Activated CD8-positive, alpha-beta memory T cell treated with anti-CD3 and anti-CD28 coated beads for 36 hours (primary cell): ENCODE measurements around the gene SPTBN1. TPM values are rescaled to one million over a fixed set of nuclear protein-coding genes. Genes with fewer than 3 reads are reported as not detected.

Experiments
- CTCF ChIA-PET: fragments of 350-600 bp; sonication (Branson Sonifier 250); formaldehyde crosslinking; loops from one replicate; lab custom pipeline; 2021; ENCODE audit warnings: antibody characterized with exemption; lab: Charles Lee
- POLR2A ChIA-PET: fragments of 350-600 bp; sonication (Branson Sonifier 250); formaldehyde crosslinking; loops from one replicate; lab custom pipeline; 2021; ENCODE audit warnings: antibody characterized with exemption; lab: Charles Lee
- total RNA-seq, 2 experiments: library from RNA; stranded (reverse); gene quantifications; one replicate each; pipeline ENCODE4 v1.2.3, GENCODE V29; 2021

The SPTBN1 gene
- total RNA-seq, 2 experiments from 2014 or later = 42.1 to 42.5 TPM

DNA sequence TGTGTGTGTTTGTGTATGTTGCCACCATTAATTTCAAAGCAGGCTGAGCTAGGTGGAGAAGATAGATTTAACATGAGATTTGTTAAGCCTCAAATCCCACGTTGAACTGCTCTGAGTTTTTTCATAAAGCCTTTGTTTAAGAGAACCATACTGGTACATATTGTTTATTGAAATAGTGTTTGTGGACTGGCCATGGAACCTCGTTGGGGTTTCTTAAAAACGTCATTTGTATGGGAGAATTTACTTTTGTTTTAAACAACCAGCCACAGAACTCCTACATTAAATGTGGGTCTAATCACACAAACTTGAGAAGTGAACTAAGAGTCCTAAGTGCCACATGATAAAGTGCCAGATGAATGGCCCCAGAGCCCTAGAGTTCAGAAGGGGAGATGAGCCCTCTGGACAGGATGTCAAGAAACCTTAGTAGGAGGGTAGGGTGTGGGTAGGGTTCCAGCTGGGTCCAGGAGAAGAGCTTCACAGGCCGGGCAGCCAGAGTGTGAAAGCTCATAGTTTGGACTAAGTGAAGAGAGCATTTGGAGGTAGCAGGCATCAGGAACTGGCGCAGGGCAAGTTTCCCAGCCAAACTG is 146.7 kb downstream of the SPTBN1 start:
- POLR2A ChIA-PET = no interaction called here
- CTCF ChIA-PET = interaction anchor here (1.1 to 1.3 kb wide), 3 partner anchors 23 to 79 kb away, joined by 3 read pairs; no protein-coding TSS in a partner anchor

DNA sequence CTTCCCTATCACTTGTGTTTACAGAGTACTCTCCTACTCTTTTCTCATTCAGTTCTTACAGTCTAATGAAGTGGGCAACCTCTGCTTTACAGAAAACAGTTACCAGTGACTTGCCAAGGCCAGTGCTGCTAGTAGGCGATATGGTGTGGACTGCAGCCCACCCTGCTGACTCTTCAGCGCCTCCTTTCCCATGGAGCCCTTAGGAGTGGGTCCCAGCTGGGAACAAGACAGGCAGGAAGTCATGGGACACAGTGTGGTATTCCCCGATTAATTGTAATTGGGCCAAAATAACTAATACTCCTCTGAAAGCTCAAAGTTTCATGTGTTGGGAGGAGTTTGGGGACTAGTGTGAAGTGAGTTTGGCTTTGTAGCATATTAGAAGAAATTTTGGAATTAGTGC is 147.2 kb downstream of the SPTBN1 start:
- POLR2A ChIA-PET = no interaction called here
- CTCF ChIA-PET = interaction anchor here (0.9 to 1.3 kb wide), 3 partner anchors 24 to 79 kb away, joined by 3 read pairs; no protein-coding TSS in a partner anchor

DNA sequence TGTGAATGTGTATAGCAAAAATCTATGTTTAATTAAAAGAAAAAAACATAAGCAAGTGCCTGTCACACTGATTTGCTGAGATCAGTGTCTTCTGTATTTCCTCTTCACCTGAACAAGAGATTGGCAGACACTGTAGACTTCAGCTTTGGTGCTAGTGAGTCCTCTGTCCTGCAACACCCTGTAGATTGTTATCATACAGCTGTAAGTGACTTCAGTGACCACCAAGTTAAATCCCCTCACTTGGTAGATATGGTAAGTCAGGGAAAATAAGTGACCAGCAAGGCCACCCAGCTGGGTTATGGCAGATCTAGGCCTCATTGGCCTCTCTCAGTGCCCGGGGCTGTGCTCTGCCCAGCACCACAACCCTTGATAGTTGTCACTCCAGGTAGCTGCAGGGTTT is 147.7 kb downstream of the SPTBN1 start:
- ChIA-PET POLR2A (no interaction called here), CTCF (interaction anchor here (0.9 to 1.3 kb wide), 2 partner anchors 24 to 53 kb away, joined by 3 read pairs; no protein-coding TSS in a partner anchor)

DNA sequence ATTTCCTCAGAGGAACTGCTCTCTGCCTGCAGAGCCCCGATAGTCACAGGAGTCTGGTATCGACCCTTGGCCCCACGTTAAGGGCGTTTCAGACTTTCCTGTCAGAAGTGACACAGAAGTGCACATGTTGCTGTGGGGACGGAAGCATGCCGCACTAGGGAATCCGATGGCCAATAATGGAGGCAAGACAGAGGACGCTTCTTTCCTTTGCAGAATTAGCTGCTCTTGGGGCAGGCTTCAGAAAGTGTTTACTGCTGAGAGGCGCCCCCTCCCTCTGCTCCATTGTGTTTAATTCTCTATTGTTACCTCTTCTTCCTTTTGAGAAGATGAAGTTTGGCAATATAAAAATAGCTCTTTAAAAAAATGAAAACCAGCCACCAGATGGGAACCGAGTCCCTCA is 148.7 kb downstream of the SPTBN1 start:
- ChIA-PET POLR2A (no interaction called here), CTCF (interaction anchor here (1.0 to 1.2 kb wide), 3 partner anchors 15 to 61 kb away, joined by 3 to 4 read pairs (median 3); no protein-coding TSS in a partner anchor)

DNA sequence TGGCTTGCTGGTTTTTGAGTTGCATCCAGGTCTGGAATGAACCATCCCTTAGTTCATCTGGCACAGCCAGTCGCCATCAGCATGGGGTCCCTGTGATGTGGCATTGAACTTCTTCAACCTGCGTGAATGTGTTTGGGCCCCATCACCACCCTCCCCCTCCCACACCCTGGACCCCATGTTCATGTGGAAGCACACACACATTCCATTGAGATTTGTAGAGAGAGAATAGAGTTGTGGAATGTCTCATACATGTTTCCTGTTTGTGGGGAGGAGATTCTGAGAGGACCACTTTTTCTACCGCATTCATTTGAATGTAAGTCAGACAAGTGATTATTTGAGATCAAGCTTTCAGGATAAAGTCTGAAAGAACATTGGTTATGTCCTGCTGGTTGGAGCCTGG is 149.7 kb downstream of the SPTBN1 start:
- POLR2A ChIA-PET = no interaction called here
- CTCF ChIA-PET = no interaction called here

DNA sequence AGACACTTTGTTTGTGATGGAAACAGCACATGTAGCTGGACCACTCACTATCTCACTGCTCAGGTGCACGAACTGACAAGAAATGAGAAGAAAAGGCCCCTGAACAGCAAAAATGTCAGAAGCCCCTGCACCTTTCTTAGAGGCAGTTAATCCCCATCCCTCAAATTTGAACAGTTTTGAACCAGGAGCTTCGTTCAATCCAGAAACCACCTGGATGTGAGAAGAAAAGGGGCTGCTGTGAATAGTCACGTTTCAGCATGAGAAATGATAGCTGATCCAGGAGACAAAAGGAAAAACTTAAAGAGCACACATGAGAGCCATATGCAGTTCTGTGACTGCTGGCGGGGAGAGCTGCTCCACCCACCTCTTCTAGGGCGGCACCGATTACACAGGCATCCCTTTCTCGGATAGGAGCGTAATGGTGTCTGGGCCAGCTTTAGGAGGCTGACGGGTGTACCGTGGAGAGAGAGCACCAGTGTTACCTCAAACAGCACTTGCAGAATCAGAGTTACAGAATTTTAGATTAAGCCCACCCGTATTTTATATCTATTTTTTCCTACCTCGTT is 150.3 kb downstream of the SPTBN1 start:
- ChIA-PET CTCF (no interaction called here), POLR2A (no interaction called here)

DNA sequence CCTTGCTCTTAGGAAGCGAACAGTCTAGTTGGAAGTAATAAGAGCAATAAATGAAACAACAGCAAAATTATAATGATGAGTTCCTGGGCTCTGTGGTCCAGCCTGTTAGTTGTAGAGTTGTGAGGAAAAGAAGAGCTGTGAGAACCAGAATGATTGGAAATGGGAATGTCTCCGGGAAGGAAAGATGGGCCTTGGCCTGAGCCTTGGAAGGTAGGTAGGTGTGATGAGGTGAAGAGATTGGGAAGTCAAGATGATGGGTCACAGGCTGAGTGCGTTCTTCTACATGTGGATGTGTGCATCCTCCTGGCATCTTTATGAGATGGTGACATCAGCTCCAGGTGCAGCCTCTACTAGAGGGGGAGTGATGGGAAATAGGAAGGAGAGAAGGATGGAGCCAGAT is 152.1 kb downstream of the SPTBN1 start:
- ChIA-PET POLR2A (no interaction called here), CTCF (no interaction called here)

DNA sequence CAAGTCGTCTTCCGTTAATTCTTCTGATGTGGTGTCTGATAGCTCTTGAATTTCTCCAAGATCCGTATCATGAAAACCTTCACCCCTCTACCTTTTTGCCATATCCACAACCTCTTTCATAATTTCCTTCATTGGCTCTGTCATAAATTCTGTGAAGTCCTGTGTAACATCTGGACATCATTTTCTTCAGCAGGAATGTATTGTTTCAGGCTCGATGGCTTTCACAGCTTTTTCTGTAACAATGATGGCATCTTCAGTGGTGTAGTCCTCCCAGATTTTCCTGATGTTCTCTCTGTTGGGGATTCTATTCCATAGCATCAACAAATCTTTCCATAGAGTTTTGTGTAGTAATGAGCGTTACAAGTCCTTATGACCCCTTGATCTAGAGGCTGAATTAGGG is 153.1 kb downstream of the SPTBN1 start:
- ChIA-PET POLR2A (no interaction called here), CTCF (interaction anchor here (0.6 kb wide), 1 partner anchor 12 kb away, joined by 3 read pairs; no protein-coding TSS in a partner anchor)

DNA sequence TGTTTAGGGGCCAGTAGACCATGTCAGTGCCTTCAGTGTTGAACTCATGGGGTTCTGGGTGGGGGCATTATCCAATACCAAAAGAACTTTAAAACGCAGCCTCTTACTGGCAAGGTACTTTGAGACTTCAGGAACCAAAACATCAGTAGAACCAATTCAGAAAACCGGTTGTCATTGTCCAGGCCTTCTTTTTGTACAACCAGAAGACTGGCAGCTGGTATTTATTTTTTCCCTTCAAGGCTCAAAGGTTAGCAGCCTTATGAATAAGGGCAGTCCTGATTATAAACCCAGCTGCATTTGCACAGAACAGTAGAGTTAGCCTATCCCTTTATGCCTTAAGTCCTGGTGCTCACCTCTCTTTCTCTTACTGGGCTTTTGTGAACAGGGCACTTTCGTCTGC is 153.5 kb downstream of the SPTBN1 start:
- POLR2A ChIA-PET = no interaction called here
- CTCF ChIA-PET = interaction anchor here (0.6 kb wide), 1 partner anchor 12 kb away, joined by 3 read pairs; no protein-coding TSS in a partner anchor

DNA sequence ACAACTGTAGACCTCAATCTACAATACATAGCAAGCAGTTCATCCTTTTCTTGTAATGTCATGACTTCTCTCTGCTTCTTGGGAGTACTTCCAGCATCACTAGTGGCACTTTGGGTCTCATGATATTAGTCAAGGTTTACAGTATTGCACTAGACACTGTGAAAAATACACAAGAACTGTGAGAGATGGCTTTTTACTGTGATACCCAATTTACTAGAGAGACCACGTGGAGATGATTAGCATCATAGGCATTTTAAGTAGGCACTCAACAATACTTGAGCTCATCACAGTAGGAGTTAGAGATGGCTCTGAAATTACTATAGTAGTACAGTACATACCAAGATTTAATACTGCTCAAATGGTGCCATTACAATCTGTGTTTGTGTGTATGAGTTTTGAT is 154.6 kb downstream of the SPTBN1 start:
- ChIA-PET CTCF (no interaction called here), POLR2A (no interaction called here)

DNA sequence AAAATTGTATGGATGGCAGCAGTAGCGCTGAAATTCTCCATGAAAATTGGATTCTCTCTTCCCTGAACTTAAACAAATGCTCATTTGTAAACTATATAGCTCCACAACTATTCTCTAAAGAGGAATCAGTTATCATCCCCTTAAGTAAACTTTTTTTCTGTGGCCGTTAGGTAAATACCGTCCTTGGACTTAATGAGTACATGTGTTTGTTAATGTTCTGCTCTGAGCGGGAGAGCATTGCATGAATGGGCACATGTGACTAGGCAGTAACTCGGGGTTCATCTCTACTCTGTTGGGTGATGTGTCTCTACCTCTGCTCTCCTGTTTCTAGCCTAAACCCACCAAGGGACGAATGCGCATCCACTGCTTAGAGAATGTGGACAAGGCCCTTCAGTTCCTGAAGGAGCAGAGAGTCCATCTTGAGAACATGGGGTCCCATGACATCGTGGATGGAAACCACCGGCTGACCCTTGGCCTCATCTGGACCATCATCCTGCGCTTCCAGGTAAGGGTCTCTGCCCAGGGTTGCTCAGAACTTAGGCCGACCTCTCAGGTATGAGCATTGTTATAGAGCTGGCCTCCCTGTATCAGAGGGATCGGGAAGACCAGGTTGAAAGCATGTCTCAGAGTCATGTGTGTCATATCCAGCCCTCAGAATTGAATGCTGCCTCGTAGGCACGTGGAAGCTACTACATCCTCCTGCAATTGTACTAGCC is 155.9 kb downstream of the SPTBN1 start:
- CTCF ChIA-PET = interaction anchor here (0.5 to 1.4 kb wide), 4 partner anchors 13 to 101 kb away, joined by 3 to 4 read pairs (median 4); no protein-coding TSS in a partner anchor
- POLR2A ChIA-PET = no interaction called here

DNA sequence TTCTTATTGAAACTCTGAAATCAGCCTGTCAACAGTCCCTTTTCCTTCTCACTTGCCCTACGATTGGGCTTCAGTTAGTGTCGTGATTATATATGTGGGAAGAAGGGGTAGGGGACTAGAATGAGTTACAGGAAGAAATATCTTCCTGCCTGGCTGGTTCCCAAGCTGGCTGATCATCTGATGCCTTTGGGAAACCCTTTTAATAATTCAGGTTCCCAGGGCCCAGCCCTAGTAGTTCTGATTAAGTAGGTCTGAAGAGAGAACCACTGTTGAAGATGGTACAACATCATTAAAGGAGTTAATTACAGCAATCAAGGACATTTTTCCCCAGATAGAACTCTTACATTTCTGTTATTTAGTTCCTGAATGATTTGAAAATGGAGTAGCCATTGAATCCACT is 157.3 kb downstream of the SPTBN1 start:
- ChIA-PET CTCF (interaction anchor here (1.4 kb wide), 1 partner anchor 11 kb away, joined by 4 read pairs; no protein-coding TSS in a partner anchor), POLR2A (no interaction called here)

DNA sequence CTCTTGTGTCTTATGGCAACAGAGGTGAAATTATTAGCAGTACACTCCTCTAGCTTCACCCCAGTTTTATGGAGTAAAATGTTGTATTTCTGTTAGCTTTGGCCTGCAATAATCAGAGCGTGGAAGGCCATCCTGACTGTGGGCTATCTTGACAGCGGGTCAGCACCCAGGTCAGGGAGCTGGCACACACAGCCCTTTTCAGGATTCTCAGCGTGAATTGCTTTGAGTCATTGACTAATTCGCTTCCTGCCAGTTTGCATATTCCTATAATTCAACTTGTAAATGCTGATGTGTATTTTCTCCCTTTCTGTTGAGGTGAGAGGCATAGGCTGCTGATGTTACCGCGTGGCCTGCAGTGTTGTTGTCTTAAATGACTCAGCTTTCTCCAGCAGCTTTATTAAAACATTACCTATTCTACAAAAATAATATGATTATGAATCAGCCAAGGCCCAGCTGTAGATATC is 157.7 kb downstream of the SPTBN1 start:
- ChIA-PET CTCF (interaction anchor here (0.5 to 0.9 kb wide), 2 partner anchors 66 to 249 kb away, joined by 3 read pairs; no protein-coding TSS in a partner anchor), POLR2A (no interaction called here)

DNA sequence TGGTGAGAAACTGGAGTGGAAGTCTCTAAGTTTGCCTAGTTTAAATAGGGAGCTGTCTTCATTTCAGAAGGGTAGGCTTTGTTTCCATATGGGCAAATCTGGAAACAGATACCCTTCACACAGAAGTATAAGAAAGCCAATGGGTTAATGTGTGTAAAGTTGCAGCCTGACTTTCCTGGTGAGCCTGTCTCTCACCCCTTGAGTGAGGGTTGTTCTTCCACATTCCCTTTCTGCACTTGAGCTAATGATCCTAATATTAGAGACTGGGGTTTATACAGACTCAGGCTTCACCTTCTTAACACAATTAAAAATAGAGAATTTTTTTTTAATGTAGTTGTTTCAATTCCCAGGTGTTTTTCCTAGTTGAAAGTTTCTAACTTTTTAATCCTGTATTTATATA is 158.7 kb downstream of the SPTBN1 start:
- ChIA-PET POLR2A (no interaction called here), CTCF (no interaction called here)

DNA sequence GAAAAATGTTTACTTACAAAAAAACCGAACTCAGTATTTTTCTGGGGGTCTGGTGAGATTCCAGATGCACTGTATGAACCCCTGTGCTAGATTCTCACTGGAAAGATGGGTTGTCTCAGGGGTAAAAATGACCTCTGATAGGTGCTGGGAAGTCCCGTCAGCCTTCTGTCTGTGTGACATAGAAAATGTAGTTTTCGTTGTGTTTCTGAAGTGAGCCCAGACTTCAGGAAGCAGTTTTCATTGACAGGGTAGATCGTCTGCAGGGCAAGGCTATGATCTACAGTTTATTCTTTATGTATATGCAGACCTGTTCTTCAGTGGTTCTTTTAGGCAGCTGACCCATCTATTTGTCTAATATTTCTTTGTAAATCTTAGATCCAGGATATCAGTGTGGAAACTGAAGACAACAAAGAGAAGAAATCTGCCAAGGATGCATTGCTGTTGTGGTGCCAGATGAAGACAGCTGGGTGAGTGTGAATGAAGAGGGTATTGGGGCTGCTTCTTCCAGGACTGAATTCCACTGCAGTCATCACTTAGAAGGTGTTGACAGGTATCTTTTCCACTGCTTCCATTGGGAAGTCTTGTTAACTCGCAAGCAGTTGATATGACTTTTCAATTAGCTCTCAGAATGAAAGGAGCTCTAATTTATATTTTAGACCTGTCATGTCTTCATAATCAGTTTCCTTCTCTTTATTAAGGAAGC is 159.9 kb downstream of the SPTBN1 start:
- ChIA-PET POLR2A (no interaction called here), CTCF (interaction anchor here (0.6 kb wide), 1 partner anchor 26 kb away, joined by 4 read pairs; no protein-coding TSS in a partner anchor)

DNA sequence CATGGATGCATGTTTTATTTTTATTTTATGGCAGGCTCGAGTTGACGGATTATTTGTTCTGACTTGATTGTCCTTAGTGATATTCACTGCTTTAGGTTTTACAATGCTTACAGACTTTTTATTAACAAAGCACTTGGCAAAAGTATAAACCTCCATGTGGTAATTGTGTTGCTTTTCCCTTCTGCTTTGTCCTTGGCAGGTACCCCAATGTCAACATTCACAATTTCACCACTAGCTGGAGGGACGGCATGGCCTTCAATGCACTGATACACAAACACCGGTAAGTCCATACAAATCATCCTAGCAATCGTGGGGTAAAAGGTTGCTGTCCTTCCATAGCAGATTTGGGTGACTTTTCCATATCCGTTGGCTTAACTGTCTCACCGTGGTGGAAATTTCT is 161.3 kb downstream of the SPTBN1 start:
- ChIA-PET POLR2A (no interaction called here), CTCF (no interaction called here)

DNA sequence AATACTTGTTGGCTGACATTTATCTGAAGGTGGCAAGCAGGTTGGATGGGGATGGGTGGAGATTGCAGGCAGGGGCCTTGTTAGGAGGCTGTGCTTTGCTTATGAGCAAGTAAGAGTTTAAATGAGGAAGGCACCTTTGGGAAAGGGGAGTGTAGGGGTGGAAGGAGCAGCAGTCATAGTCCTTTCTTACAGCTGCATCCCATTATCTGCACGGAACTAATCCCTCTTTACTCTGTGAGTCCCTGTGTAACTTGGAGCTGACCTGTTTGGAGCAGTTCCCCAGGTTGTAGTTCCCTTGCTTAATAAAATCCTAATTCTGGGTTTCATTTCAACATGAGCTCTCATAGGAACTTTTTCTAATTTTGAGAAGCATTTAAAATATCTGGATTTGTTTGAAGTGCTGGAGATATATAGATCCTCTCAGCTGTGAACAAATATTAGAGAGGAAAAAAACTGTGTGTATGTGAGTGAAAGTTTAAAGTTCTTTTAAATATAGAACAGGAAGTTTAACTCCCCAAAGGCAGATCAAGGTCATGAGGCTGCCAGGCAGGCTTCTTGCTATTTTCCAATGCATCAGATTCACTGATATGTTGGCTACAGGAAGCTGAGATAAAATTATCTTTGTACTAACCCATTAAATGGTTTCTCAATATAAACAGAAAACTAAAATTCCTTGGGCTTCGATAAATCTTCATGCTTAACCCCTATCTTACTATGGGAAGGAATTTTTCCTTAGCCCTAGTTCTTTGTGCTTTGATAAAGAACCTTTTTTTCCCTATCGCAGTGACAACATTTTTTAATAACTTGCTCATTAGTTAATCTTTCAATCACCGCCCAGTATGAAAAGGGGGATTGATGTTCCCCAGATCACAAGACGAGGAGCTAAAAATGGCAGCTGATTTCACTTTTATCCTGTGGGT is 162.8 kb downstream of the SPTBN1 start:
- ChIA-PET CTCF (no interaction called here), POLR2A (no interaction called here)

DNA sequence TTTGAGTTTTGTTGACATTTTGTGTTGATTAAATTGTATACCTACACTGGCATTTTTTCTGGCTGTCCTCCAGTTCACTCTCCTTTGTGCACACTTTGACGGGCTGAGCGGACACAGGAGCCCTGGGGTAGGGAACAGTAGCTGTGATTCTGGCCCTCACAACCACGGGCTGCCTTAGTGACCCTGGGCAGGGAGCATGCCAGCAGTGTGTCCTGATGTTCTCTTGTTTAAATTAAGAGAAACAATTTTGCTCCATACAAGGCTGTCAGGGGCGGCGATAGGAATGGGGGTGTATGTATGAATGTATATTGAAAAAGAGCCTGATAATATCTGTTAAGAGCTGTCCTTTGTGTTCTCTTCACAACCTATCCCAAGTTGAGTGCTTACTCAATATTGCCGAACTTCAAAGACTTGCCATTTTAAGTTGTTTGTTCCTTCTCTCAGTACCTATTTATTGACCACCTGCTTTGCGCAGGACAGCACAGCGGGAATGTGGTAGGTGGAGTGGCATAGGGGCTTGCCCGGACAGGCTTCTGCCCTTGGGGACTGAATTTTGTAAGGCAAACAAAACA is 163.6 kb downstream of the SPTBN1 start:
- CTCF ChIA-PET = no interaction called here
- POLR2A ChIA-PET = no interaction called here
